Measurements from ENCODE around the gene BMP8B.
A peak's percentile ranks its signal among the peaks of the same experiment; 100 is the strongest.
"Not testable (repeated sequence)": the region's sequence is repeated elsewhere in the genome, so short reads cannot be mapped to it uniquely, and the experiment has no call there.

The BMP8B gene, protein sequence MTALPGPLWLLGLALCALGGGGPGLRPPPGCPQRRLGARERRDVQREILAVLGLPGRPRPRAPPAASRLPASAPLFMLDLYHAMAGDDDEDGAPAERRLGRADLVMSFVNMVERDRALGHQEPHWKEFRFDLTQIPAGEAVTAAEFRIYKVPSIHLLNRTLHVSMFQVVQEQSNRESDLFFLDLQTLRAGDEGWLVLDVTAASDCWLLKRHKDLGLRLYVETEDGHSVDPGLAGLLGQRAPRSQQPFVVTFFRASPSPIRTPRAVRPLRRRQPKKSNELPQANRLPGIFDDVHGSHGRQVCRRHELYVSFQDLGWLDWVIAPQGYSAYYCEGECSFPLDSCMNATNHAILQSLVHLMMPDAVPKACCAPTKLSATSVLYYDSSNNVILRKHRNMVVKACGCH

DNA sequence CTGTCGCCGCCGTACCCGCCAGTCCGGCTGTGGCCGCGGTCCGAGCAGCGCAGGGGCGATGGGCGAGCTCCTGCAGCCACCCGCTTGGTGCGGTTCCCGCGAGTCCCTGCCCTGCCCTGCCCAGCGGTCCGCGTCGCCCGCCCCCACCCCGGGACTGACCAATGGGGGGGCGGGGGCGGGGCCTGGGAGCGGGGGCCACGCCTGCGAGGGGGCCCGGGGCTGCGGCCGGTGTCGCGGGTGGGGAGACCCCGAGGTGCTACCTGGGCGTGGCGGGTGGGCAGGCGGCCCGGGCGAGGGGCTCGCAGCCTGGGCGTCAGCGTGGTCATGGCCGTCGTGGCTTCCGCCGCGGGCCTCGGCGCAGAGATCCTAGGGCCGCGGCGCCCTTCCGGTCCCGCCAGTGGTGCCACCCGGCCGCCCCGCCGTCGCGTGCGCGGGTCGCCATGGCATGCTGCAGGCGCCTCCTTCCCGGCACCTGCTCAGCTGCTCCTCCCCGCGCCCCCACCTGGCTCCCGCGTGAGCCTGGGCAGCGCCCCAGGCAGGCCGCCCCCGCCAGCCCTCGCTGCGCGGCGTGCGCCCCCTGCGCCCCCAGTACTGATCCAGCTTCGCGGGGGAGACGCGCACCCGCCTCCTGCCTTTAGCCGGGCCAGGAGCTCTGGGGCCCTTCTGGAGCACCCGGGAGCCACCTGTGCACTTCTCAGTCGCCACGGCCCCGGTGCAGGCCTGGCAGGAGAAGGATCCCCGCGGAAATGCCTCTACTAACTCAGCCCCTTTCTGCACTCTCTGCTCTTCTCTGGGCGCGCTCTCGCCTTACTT, at the start of gene BMP8B:
BMP8B (minus strand) TSS at position 108 of the 813 bp plus-strand sequence. CDS start 380 bp downstream, outside the sequence.
- DNase-seq, result no peak

DNA sequence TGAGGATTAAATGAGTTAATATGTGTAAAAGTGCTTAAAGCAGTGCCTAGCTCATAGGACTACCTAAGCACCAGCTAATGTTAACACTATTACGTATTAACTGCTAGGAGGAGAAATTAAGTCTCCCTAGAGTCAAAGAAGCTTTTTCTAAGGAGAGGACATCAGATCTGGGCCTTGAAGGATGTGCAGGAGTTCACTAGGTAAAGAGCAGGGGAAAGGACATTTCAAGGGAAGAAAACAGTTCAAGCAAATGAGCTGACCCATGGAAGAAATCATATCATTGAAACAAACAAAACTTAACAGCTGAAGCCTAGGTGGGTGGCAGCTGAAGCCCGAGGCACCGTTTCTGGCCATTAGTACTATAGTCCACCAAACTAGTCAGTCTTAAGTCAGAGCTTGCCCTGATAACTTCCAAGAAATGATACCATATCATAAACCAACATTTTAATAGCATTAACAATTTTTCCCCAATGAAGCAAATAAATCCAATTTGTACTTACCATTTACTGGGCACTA, 48.0 kb upstream of the BMP8B start:
- DNase-seq, result no peak

DNA sequence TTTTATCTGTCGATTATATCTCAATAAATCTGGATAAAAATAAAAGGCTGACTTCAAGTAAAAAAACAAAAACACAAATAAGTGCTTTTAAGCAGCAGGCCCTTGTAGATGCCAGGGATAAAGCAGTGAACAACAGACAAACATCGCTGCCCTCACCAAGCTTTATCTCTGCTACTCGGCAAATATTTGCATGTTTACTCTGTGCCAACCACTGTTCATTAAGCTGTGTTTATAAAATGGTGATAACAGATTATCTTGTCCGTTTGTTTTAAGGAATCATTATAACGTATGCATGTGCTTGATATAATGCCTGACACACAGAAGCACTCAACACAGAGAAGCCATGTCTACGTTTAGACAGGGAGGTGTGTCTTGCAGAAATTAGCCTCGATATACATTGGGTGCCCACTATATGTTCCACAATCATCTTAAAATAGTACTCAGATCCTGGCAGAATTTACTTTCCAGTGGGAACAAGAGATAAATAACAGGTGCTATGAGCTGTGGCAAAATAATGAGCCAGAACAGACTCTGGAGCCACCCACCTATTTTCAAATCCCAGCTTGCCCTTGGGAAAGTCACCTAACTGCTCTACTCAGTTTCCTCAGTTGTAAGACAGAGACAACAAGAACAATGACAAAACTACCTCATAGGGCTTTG, 47.4 kb upstream of the BMP8B start:
- DNase-seq, result no peak

DNA sequence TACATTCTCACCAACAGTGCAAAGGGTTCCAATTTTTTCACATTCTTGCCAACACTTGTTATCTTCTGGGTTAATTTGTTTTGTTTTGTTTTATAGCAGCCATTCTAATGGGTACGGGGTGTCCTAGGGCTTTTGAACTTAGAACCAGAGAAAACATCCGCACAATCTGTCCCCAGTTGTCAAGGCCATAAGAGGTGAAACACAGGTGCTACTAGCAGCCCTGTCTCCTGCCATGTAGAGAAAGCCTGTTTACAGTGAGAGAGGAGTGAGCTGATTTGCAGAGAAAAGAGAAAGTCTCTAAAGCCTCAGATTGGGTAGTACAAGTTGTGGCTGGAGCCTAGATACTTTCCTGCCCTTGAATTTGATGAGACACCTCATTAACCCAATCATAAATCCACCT, 46.4 kb upstream of the BMP8B start:
- no peak for DNase-seq

DNA sequence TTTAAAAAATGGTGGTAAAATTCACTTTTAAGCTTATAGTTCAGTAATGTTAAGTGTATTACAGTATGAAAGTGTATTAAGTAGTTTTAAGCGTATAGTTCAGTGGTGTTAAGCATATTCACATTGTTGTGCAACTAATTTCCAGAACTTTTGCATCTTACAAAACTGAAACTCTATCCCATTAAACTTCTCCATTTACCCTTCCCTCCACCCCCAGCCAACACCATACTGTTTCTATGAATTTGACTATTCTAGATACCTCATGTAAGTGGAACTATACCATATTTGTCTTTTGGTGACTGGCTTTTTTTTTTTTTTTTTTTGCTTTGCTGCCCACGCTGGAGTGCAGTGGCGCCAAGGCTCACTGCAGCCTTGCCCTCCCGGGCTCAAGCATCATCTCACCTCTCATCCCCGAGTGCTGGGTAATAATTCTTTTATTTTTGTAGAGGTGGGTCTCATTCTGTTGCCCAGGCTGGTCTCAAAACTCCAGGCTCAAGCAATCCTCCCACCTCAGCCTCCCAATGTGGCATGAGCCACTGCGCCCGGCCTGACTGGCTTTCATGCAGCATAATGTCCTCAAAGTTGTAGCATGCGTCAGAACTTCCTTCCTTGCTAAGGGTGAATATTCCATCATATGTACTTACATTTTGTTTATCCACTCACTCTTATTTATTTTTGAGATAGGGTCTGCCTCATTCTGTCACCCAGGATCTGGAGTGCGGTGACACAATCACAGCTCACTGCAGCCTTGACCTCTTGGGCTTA, 45.1 kb upstream of the BMP8B start:
- no peak for DNase-seq

DNA sequence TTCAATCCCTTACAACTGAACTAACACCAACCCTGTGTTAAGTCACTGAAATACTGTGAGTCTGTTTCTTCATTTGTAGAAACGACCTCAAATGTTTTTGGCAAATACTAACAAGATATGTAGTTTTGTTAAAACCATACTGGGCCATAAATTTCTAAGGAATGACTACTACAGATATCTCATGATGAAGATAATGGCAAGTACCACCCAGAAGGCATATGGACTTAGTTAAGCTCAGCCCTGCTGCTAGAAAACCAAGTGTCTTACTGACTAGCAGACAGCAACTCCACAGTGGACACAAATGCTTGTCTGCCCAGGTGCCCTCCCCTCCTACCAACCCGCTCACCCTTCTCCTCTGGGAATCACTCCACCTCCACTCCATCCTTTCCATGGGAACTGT, 44.5 kb upstream of the BMP8B start:
- DNase-seq, result no peak

DNA sequence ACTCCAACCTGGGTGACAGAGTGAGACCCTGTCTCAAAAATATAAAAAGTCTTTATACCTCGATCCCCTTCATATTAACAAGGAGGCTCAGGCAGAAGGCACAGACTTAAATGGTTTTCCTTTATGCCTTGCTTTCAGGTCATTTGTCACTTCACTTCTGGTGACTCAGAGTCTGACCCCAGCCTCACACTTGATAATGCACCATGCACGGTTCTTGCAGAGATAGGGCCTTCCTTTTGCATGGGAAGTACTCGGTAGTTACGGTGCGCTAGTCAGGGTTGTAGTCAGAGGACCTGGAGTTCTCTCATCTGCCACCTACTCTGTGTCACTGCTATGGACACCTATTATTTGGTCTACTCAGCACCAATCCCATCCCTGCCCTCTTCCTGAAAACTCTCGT, 43.6 kb upstream of the BMP8B start:
- no peak for DNase-seq

DNA sequence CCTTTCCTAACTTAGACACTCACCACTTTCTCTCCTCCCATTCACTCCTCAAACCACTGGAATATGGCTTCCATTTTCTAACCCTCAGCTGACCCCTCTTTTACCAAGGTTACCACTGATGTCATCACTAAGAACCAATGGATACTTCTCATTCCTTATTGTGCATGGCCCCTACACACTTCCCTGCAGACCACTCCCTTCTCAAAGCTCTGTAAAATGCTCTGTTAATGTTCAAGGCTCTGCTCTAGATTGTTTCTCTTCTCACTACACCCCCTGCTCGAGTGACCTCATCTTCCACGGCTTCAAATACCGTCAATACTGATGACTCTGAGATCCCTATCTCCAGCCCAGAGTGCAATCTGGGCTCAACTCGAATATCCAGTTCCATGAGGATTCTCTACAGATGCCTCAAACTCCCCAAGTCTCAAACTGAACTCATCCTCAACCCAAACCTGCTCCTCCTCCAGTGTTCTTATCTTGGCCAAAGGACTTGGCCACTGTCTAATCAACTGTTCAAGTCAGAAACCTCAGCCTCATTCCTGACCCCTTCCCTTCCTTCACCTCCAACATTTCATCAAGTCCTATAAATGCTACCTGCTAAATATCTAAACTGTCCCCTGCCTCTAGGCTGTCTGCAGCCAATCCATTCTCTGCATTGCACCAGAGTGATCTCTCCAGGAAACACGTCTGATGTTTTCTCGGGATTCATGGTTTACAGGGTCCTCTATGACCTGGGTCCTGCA, 41.3 kb upstream of the BMP8B start:
- DNase-seq, result no peak

DNA sequence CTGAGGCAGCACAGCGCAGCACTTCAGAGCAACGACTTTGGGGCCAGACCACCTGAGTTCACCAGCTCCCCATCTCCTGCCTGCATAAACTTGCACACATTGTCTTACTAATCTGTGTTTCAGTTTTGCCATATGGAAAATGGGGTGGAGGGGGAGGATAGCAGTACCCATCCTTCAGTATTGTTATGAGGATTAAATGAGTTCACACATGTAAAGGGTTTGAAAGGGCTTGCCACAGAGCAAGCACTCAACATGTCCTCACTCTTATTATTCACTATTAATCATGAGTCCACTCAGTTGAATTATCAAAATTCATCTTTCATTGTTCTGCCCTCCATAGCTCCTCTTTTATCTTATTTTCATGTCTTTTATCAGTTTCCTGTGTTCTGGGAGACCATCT, 40.1 kb upstream of the BMP8B start:
- no peak for DNase-seq

DNA sequence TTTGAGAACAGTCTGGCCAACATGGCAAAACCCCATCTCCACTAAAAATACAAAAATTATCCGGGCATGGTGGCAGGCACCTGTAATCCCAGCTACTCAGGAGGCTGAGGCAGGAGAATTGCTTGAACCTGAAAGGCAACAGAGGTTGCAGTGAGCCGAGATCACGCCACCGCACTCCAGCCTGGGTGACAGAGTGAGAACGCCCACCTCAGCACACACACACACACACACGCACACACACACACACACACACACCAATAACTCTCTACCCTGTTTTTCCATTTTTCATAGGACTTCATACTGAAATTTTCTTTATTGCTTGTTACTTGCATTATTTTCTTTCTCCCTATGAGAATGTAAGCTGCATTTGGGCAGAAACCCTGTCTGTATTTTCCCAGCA, 39.6 kb upstream of the BMP8B start:
- not testable (repeated sequence) for DNase-seq

DNA sequence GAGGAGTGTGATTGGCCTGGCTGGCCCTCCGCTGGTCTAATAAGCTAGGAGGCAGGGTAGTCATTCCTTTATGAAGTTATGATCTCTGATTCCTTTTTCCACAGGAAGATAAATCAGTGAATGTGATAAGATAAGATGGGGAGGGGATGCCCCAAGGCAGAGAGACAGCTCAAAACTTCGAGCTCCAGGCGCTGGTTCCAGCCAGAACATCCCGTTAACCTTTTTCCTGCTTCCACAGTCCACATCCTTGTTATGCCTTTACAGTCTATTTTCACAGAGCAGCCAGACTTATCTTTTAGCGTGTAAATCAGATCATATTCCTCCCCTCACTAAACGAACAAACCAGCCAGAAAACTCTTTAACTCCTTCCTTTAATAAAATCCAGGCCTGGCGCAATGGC, 38.5 kb upstream of the BMP8B start:
- DNase-seq, result no peak

DNA sequence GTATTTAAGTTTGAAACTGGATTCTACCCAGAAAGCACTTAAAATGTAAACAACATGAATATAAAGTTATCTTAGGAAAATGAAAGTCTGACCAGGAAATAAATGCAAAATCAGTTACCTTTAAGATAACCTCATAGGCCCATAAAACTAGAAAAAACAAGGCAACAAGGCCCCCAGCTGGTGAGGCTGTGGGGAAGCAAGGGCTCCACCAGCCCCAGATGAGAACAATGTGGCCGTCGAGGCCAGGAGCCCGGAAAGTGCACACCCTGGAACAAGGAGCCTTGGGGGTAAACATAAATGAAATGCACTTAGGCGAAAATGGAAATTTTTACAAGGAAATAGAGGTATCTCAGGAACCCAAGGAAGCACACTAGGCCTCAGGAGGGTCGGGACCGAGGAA, 37.9 kb upstream of the BMP8B start:
- no peak for DNase-seq

DNA sequence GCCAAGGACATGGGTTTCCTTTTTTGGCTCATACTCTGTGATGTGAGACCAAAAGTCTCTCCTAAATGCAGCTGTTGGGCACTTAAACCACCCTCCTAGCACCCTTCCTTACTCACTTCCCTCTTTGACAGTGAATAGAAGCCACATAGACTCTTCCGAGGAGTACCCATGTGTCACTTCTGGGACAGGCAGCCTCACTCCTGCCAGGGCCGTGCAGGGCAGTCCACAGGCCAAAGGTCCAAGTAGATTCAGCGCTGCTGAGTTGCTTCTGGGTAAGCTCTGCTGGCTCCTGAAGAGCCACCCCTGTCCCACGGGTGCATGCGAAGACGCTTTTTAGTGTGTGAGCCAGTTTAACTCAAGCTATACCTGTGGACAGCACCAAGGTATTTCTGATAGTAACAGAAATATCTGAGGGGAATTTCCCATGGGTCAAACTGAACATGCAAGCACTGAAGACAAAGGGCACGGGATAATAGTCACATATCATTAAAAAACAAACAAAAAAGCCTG, 36.8 kb upstream of the BMP8B start:
- DNase-seq, result no peak

DNA sequence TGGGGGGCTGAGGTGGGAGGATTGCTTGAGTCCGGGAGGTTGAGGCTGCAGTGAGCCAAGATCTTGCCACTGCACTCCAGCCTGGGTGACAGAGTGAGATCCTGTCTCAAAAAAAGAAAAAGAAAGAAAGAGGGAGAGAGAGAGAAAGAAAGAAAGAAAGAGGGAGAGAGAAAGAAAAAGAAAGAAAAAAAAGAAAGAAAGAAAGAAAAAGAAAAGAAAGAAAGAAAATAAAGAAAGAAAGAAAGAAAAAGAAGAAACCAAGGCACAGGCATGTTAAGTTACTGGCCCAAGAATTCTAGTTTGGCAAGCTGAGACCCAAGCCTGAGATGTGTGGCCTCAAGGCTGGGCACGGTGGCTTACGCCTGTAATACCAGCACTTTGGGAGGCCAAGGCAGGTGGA, 34.8 kb upstream of the BMP8B start:
- not testable (repeated sequence) for DNase-seq

DNA sequence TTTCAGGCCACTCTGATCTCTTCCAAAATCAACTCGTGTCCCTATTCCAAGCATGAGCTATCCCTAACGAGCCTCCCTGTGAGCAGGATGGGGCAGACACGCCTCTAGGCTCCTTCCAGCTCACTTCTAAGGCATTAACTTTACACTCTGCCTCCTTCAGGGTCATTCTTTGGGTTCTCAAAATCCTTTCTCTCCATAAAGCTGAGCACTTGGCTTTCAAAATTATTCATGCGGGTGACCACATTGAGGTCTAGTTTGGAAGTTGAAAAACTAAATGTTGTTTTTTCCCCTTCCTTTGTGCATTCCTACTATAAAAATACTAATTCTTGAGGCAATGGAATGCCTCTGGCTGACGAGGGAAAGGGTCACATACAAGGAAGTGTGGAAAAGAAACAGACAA, 33.5 kb upstream of the BMP8B start:
- DNase-seq, result no peak

DNA sequence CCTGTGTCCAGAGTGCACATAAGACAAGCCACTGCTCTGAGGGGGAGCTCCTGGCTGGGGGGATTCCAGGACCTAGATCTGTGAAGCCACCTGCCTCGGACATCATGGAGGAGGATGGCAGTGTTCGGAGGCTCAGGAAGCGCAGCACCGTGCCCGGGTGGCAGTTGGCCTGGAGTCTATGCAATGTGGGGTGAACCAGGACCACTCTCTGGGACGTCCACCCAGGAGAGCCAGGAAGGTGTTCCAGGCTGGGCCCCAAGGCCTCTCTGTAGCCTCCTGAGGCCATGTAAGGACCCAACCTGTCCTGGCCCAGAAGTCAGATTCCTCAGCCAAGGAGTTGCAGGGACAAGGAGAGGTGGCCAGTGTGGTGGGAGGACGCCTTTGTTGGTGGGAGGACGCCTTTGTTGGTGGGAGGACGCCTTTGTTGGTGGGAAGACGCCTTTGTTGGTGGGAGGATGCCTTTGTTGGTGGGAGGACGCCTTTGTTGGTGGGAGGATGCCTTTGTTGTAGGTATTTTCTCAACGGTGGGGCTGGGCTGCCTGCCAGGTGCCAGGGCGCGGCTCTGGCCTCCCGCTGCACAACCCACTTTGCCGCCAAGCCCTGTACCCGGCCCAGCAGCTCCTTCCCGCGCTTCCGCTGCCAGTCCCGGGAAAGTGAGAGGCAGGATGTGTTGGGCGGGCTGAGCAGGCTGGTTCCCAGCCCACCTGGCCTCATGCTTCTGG, 30.6 kb upstream of the BMP8B start:
- no peak for DNase-seq

DNA sequence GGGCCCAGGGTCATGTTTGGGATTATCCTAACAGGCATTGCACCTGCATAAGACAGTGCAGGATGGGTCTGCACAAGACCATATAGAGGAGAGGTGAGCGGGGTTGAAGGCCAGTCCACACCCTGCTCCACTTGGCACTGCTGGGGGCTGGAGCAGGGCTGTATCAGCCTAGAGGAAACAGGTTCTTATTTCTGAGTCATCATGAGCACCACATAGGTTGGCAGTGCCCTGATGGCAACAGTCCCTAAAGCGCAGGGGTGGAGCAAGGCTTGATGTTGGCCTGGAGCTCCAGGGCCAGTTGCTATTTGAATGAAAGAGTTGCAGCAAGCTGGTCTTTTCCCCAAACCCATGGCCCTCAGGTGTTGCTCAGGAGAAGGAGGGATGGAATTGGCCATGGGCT, 29.8 kb upstream of the BMP8B start:
- no peak for DNase-seq

DNA sequence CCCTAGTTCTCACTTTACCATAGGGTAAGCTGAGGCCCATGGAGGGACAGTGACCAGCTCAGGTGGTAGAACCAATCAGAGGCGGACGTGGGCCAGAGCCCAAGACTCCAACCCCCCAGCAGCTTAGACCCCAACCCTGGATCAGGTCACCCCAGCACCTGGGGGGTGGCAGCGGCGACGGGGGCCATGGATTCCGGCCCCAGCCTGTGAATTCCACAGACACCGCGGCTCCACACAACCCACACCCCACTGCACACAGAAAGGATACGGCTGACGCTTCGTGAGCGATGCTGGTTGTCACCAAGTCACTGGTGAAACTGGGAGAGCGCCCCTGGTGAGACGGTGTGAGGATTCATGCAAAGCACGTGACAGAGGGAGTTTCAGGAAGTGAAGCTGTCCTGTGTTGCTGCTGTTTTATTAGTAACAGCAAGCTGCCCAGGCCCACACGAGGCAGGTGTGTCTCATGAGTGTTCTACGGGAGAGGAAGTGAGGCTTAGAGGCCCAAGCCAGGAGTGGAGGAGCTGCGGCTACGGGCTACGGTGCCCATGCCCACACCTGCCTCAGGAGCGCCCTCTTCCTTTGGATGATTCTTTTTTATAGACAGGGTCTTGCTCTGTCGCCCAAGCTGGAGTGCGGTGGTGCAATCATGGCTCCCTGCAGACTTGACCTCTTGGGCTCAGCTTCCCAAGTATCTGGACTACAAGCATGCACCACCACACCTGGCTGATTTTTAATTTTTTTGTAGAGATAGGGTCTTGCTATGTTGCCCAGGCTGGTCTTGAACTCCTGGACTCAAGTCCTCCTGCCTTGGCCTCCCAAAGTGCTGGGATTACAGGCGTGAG, 28.6 kb upstream of the BMP8B start:
- not testable (repeated sequence) for DNase-seq

DNA sequence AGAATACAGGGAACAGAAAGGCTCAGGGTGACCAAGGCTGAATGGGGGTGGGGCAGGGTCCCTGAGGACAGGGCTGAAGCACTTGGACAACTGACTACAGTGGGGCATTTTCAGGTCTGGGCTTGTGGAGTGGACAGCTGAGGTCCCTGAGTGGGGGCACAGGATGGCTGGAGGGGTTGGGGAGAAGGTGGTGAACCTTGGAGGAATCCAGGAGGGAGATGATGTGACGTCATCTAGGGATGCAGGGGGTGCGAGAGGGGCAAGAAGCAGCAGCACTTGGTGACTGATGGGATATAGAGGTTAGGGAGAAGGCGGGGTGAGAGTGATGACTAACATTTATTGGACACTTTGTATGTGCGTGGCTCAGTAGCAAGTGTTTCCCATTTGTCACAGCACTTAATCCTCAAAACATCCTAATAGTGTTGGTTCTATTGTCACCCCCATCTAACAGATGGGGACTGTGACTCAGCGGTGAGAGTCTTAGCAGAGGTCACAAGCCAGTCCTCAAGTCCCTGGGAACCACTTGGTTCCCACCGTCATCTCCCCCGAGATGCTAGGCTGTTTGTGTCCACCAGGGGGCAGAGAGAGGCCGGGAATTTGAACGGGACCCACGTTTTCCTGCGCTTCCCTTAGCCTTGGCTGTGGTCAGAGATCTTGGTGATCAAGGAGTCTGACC, 27.9 kb upstream of the BMP8B start:
- peak; percentile 26 for DNase-seq

All from amniotic stem cell (primary cell).